ENCODE results near the gene MAGEA1.

DNA sequence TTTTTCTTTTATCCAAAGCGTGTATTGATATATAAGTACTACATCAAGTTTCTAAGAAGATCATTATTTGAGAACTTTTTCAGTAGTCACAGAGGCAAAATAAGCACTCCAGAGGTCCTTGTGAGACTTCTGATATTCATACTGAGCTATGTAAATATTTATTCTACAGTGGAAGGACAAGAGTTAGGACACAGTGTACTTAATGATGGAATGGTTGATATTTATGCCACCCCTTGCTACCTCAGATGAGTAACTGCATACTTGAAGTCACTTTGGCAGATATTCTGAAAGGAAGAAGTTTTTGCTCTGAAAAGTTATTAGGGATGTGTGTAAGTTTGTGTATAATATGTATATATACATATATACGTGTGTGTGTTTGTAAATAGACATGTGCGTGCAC, 30.3 kb downstream of the MAGEA1 start:
- no peak for TF ChIP-seq POLR2A (IDR thresholded peaks at IDR 0.05)
- TF ChIP-seq, protein P1, sequence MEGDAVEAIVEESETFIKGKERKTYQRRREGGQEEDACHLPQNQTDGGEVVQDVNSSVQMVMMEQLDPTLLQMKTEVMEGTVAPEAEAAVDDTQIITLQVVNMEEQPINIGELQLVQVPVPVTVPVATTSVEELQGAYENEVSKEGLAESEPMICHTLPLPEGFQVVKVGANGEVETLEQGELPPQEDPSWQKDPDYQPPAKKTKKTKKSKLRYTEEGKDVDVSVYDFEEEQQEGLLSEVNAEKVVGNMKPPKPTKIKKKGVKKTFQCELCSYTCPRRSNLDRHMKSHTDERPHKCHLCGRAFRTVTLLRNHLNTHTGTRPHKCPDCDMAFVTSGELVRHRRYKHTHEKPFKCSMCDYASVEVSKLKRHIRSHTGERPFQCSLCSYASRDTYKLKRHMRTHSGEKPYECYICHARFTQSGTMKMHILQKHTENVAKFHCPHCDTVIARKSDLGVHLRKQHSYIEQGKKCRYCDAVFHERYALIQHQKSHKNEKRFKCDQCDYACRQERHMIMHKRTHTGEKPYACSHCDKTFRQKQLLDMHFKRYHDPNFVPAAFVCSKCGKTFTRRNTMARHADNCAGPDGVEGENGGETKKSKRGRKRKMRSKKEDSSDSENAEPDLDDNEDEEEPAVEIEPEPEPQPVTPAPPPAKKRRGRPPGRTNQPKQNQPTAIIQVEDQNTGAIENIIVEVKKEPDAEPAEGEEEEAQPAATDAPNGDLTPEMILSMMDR (IDR thresholded peaks at IDR 0.05) = no peak
